Posterior vena cava (tissue), 2 donors: ENCODE results near the gene ZNRD2. TPM values are rescaled to one million over a fixed set of nuclear protein-coding genes. Genes with fewer than 3 reads are reported as not detected.

Experiments
- DNase-seq: peaks from one replicate; pipeline ENCODE4 v3.0.0-alpha.2; 2020; ENCODE audit warnings: low spot score
- intact Hi-C, 2 donors: fragments of 100-400 bp; cut with DNase I; formaldehyde crosslinking; loops; one replicate each; pipeline versions ENCODE4 v1.14.1 to v1.14.2; 2022 to 2023
- total RNA-seq, 2 donors: library from RNA; stranded (reverse); fragmentation: NEBNext Ultra II Directional; extraction: Animal tissue kit (Norgen Biotek cat#: 25700); gene quantifications; one replicate each; pipeline ENCODE4 v1.2.1, GENCODE V29; 2021
- donor health status: DM: yes; HTN: yes; CAD: no.
- donor health status: DM: yes; HTN: yes; CAD: no.

ZNRD2 gene
- total RNA-seq, 2 donors from 2014 or later: 29.2 to 29.5 TPM

- intact Hi-C loops: loop anchor here in 1 of 2 donors (5.0 kb wide), 1 partner anchor 36 kb away; the partner anchor contains the start of gene EHBP1L1
- DNase-seq: no peak
Measured at GRCh38 chr11:65613091-65613928, 43.0 kb downstream of the ZNRD2 start.

- peak; percentile 100 for DNase-seq
- intact Hi-C loops: loop anchor here in 1 of 2 donors (2.0 kb wide), 1 partner anchor 37 kb away; no protein-coding TSS in a partner anchor
Measured at GRCh38 chr11:65615229-65615949, 45.1 kb downstream of the ZNRD2 start, which contains the start of gene PCNX3. Gene PCNX3, plus strand, starts transcription at chr11:65615776. Its CDS starts 536 bp downstream, at chr11:65616312.

- intact Hi-C loops: loop anchor here in 1 of 2 donors (2.0 kb wide), 1 partner anchor 37 kb away; no protein-coding TSS in a partner anchor
- DNase-seq: no peak
Measured at GRCh38 chr11:65615950-65616574, 45.8 kb downstream of the ZNRD2 start.

- DNase-seq: no peak
Measured at GRCh38 chr11:65616575-65617001, 46.3 kb downstream of the ZNRD2 start.

DNA sequence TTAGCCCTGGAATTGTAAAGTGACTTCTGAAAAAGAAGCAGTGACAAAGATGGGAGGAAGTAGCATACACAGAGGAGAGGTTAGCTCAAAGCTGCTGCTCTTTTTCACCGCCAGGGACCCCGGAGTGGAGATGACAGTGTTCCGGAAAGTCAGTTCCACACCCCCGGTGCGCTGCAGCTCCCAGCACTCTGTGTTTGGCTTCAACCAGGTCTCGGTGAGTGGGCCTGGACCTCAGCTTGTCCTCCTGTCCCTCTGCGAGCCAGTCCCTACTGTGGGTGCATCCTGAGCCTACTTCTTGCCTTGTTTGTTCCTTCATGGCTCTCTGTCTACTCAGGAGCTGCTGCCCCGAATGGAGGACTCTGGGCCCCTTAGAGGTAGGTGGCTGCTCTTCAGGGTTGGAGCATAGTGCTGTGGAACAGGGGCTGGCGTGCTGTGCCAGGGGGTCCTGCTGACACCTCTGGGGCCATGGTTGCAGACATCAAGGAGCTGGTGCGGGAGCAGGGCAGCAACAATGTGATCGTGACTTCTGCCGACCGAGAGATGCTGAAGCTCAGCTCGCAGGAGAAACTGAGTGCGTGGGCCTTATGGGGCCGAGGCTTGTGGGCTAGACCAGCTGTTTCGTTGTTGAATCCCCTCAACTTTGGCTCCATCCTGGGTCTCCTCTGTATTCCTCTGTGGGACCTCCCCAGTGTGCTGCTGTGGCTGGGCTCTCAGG is 47.0 kb downstream of the ZNRD2 start:
- DNase-seq: no peak
- intact Hi-C loops: loop anchor here in 1 of 2 donors (1.0 kb wide), 1 partner anchor 104 kb away; no protein-coding TSS in a partner anchor

More at GRCh38 chr11:65616575-65617001, 46.3 kb downstream of the ZNRD2 start:
- intact Hi-C loops: loop anchor here in 1 of 2 donors (1.0 kb wide), 1 partner anchor 105 kb away; no protein-coding TSS in a partner anchor

DNA sequence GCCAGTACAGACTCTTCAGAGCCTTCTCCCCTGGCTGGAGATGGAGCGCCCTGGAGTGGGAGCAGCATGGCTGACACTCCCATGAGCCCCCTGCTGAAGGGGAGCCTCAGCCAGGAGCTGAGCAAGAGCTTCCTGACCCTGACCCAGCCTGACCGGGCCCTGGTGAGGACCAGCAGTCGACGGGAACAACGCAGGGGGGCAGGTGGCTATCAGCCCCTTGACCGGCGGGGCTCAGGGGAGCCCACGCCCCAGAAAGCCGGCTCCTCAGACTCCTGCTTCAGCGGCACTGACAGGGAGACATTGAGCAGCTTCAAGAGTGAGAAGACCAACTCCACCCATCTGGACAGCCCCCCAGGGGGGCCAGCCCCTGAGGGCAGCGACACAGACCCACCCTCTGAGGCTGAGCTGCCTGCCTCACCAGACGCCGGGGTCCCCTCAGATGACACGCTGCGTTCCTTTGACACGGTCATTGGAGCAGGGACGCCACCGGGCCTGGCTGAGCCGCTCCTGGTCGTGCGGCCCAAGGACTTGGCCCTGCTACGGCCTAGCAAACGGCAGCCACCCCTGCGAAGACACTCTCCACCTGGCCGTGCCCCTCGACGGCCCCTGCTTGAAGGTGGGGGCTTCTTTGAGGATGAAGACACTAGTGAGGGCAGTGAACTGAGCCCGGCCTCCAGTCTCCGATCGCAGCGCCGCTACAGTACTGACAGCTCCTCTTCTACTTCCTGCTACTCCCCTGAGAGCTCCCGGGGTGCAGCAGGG is 47.9 kb downstream of the ZNRD2 start:
- intact Hi-C loops: loop anchor here in 1 of 2 donors (1.0 kb wide), 1 partner anchor 103 kb away; no protein-coding TSS in a partner anchor
- no peak for DNase-seq

DNA sequence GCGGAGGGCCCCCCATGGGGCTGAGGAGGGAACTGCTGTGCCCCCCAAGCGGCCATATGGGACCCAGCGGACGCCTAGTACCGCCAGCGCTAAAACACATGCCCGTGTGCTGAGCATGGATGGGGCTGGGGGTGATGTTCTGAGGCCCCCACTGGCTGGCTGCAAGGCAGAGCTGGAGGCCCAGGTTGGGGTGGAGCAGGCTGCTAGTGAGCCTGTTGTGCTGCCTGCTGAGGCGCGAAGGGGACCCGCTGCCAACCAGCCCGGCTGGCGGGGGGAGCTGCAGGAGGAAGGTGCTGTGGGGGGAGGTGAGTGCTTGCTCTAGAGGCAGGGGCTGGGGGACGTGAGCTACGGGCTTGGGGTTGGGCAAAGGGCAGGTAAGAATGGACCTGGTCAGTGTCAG is 48.5 kb downstream of the ZNRD2 start:
- no peak for DNase-seq
- intact Hi-C loops: no loop called here

DNA sequence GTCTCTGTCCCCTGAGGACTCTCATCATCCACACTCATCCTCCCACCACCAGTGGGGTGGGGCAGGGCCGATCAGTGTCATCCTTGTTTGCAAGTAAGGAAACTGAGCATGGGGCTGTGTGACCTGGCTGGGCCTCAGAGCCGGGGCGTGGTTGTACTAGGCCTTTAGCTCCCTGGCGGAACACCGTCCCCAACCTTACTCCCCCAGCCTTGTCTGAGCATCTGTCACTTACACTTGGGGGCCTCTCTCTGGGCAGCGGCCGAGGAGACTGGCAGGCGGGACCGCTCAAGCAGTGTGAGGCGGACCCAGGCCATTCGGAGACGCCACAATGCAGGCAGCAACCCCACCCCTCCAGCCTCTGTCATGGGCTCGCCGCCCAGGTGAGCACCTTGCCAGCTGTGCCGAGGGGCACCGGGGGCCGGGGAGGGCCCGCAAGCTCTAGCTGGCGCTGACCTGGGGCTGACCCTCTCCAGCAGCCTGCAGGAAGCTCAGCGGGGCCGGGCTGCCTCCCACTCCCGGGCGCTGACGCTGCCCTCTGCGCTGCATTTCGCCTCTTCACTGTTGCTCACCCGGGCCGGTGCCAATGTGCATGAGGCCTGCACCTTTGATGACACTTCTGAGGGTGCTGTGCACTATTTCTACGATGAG is 49.1 kb downstream of the ZNRD2 start:
- intact Hi-C loops: no loop called here
- DNase-seq: no peak

DNA sequence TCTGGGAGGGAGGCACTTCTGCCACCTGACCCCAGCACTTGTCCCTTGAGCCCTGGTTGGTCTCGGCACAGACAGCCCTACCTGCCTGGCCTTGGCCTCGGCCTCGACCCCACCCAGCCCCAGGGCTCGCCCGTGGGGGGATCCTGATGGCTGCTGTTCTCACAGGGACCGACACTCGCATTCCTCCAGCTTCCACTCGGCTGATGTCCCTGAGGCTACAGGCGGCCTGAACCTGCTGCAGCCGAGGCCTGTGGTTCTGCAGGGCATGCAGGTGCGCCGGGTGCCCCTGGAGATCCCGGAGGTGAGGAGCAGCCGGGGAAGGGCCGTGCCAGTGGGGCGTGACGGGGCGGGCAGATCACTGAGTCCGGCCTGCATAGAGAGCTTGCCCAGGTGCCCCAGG is 50.4 kb downstream of the ZNRD2 start:
- intact Hi-C loops: no loop called here

GRCh38 chr11:65621460-65621859 is 51.2 kb downstream of the ZNRD2 start:
- DNase-seq: no peak
- intact Hi-C loops: no loop called here

More for the DNA sequence above, 50.4 kb downstream of the ZNRD2 start:
- DNase-seq: no peak

Other genes starting within 250 kb of the ZNRD2 start
- gene DPF2, start 236.6 kb upstream of the ZNRD2 start, total RNA-seq: 10 to 100 TPM; 38.2 to 55.6 TPM
- not detected for gene TIGD3, start 215.7 kb upstream of the ZNRD2 start, total RNA-seq
- gene SLC25A45, start 187.8 kb upstream of the ZNRD2 start, total RNA-seq: 1 to 10 TPM; 6.1 to 9.6 TPM
- 10 to 100 TPM; 19.0 to 20.7 TPM for gene FRMD8, start 183.8 kb upstream of the ZNRD2 start, total RNA-seq
- gene NEAT1, start 147.7 kb upstream of the ZNRD2 start, total RNA-seq: 1,000 to 10,000 TPM in 1 of 2 donors, 100 to 1,000 TPM in 1; 742 to 1,004 TPM
- gene MALAT1, start 71.4 kb upstream of the ZNRD2 start, total RNA-seq: 1,000 to 10,000 TPM; 9,235 to 9,828 TPM
- 10 to 100 TPM; 66.3 to 74.3 TPM for gene SCYL1, start 45.4 kb upstream of the ZNRD2 start, total RNA-seq
- gene LTBP3, start 12.1 kb upstream of the ZNRD2 start, total RNA-seq: 100 to 1,000 TPM; 127 to 196 TPM
- 10 to 100 TPM; 43.3 to 53.0 TPM for gene FAM89B, start 2.1 kb downstream of the ZNRD2 start, total RNA-seq
- 100 to 1,000 TPM; 190 to 223 TPM for gene EHBP1L1, start 5.6 kb downstream of the ZNRD2 start, total RNA-seq
- under 1 TPM; 0.65 to 0.71 TPM for gene KCNK7, start 25.3 kb downstream of the ZNRD2 start, total RNA-seq
- gene MAP3K11, start 43.7 kb downstream of the ZNRD2 start, total RNA-seq: 10 to 100 TPM; 39.1 to 46.3 TPM
- gene PCNX3, start 45.3 kb downstream of the ZNRD2 start, total RNA-seq: 10 to 100 TPM; 21.3 to 22.6 TPM
- gene SIPA1, start 67.6 kb downstream of the ZNRD2 start, total RNA-seq: 10 to 100 TPM; 62.9 to 64.2 TPM
- gene RELA, start 92.4 kb downstream of the ZNRD2 start, total RNA-seq: 10 to 100 TPM; 57.6 to 80.8 TPM
- 10 to 100 TPM; 62.3 to 65.0 TPM for gene KAT5, start 141.8 kb downstream of the ZNRD2 start, total RNA-seq
- gene RNASEH2C, start 150.3 kb downstream of the ZNRD2 start, total RNA-seq: 10 to 100 TPM; 43.7 to 45.0 TPM
- 10 to 100 TPM; 10.7 to 15.3 TPM for gene AP5B1, start 210.5 kb downstream of the ZNRD2 start, total RNA-seq
- gene OVOL1, start 216.6 kb downstream of the ZNRD2 start, total RNA-seq: not detected